Activated CD8-positive, alpha-beta memory T cell treated with anti-CD3 and anti-CD28 coated beads, Interleukin-2, amount 10 ng/mL, durations not matched to agents 7 days and 5 days (primary cell): ENCODE data around the gene BMP6. TPM values are rescaled to one million over a fixed set of nuclear protein-coding genes. Genes with fewer than 3 reads are reported as not detected.
A peak's percentile ranks its signal among the peaks of the same experiment; 100 is the strongest.

ENCODE experiments used
- ATAC-seq: fragments of 150-1000 bp; cut with Tn5 transposase; one replicate; pipeline ENCODE4 v1.10.0; 2021; ENCODE audit warnings: moderate library complexity
- CTCF ChIA-PET: fragments of 350-600 bp; sonication (Branson Sonifier 250); formaldehyde crosslinking; loops from one replicate; lab custom pipeline; 2021; ENCODE audit warnings: antibody characterized with exemption; lab: Charles Lee
- DNase-seq: peaks from one replicate; pipeline ENCODE4 v3.0.0-alpha.2; 2020
- H3K27ac Mint-ChIP-seq: one replicate; pipeline ENCODE4 v1.8.0; 2021; ENCODE audit warnings: mild to moderate bottlenecking, mixed read lengths
- H3K27me3 Mint-ChIP-seq: one replicate; pipeline ENCODE4 v1.8.0; 2021; ENCODE audit warnings: mixed read lengths
- H3K36me3 Mint-ChIP-seq: one replicate; pipeline ENCODE4 v1.8.0; 2021; ENCODE audit warnings: mild to moderate bottlenecking, mixed read lengths
- H3K4me1 Mint-ChIP-seq: one replicate; pipeline ENCODE4 v1.8.0; 2021; ENCODE audit warnings: mixed read lengths
- H3K4me3 Mint-ChIP-seq: one replicate; pipeline ENCODE4 v1.8.0; 2021; ENCODE audit warnings: mild to moderate bottlenecking, moderate library complexity, mixed read lengths
- H3K9me3 Mint-ChIP-seq: one replicate; pipeline ENCODE4 v1.8.0; 2022; ENCODE audit warnings: low read depth, mixed read lengths
- total RNA-seq, 2 experiments: library from RNA; stranded (reverse); gene quantifications; one replicate each; pipeline ENCODE4 v1.2.3, GENCODE V29; 2021

The BMP6 gene
- total RNA-seq, 2 experiments from 2014 or later, result not detected

GRCh38 chr6:7697432-7697819, 28.5 kb upstream of the BMP6 start:
- no peak for ATAC-seq
- CTCF ChIA-PET, result no interaction called here
- no peak for DNase-seq
- Mint-ChIP-seq H3K36me3 (no peaks in the 10 kb centered on the region), H3K27ac (no peak overlapping the region), H3K27me3 (peaks cover 22% of the 10 kb centered on the region), H3K4me3 (no peak overlapping the region), H3K4me1 (peaks cover 1% of the 10 kb centered on the region), H3K9me3 (no peaks in the 10 kb centered on the region)

GRCh38 chr6:7697820-7698623, 27.9 kb upstream of the BMP6 start:
- Mint-ChIP-seq H3K27me3 (peaks cover 24% of the 10 kb centered on the region), H3K4me1 (peaks cover 1% of the 10 kb centered on the region), H3K36me3 (no peaks in the 10 kb centered on the region), H3K9me3 (no peaks in the 10 kb centered on the region), H3K4me3 (no peak overlapping the region), H3K27ac (no peak overlapping the region)
- ATAC-seq (no peak), DNase-seq (no peak)
- CTCF ChIA-PET, result no interaction called here

GRCh38 chr6:7701212-7701834, 24.6 kb upstream of the BMP6 start:
- Mint-ChIP-seq H3K9me3 (no peaks in the 10 kb centered on the region), H3K4me3 (no peak overlapping the region), H3K36me3 (no peaks in the 10 kb centered on the region), H3K27ac (no peak overlapping the region), H3K4me1 (peaks cover 1% of the 10 kb centered on the region), H3K27me3 (peaks cover 30% of the 10 kb centered on the region)
- CTCF ChIA-PET, result no interaction called here
- ATAC-seq, result no peak
- DNase-seq, result no peak

GRCh38 chr6:7703148-7703680, 22.7 kb upstream of the BMP6 start:
- no peak for DNase-seq
- no peak overlapping the region for H3K27ac Mint-ChIP-seq
- no peaks in the 10 kb centered on the region for H3K4me1 Mint-ChIP-seq
- CTCF ChIA-PET, result no interaction called here
- H3K9me3 Mint-ChIP-seq, result no peaks in the 10 kb centered on the region
- H3K36me3 Mint-ChIP-seq, result no peaks in the 10 kb centered on the region
- ATAC-seq, result no peak
- no peak overlapping the region for H3K4me3 Mint-ChIP-seq
- H3K27me3 Mint-ChIP-seq, result peaks cover 20% of the 10 kb centered on the region

GRCh38 chr6:7705483-7705882, 20.4 kb upstream of the BMP6 start:
- CTCF ChIA-PET, result no interaction called here
- DNase-seq (no peak), ATAC-seq (no peak)

GRCh38 chr6:7706269-7706668, 19.6 kb upstream of the BMP6 start:
- peaks cover 18% of the 10 kb centered on the region for H3K27me3 Mint-ChIP-seq
- ATAC-seq, result no peak
- no peak for DNase-seq
- no peak overlapping the region for H3K4me3 Mint-ChIP-seq
- H3K4me1 Mint-ChIP-seq, result no peaks in the 10 kb centered on the region
- CTCF ChIA-PET, result interaction anchor here (1.5 kb wide), 1 partner anchor 19 kb away, joined by 3 read pairs; the partner anchor contains the start of gene BMP6
- no peak overlapping the region for H3K27ac Mint-ChIP-seq
- H3K36me3 Mint-ChIP-seq, result no peaks in the 10 kb centered on the region
- no peaks in the 10 kb centered on the region for H3K9me3 Mint-ChIP-seq

More at GRCh38 chr6:7705483-7705882, 20.4 kb upstream of the BMP6 start:
- Mint-ChIP-seq H3K9me3 (no peaks in the 10 kb centered on the region), H3K27ac (no peak overlapping the region), H3K4me3 (no peak overlapping the region), H3K36me3 (no peaks in the 10 kb centered on the region), H3K27me3 (peaks cover 13% of the 10 kb centered on the region), H3K4me1 (no peaks in the 10 kb centered on the region)

GRCh38 chr6:7707787-7708186, 18.1 kb upstream of the BMP6 start:
- CTCF ChIA-PET, result no interaction called here
- Mint-ChIP-seq H3K4me1 (no peaks in the 10 kb centered on the region), H3K27me3 (peaks cover 28% of the 10 kb centered on the region), H3K4me3 (no peak overlapping the region), H3K9me3 (no peaks in the 10 kb centered on the region), H3K27ac (no peak overlapping the region), H3K36me3 (no peaks in the 10 kb centered on the region)
- ATAC-seq (no peak), DNase-seq (no peak)

- H3K27ac Mint-ChIP-seq, result no peak overlapping the region
- CTCF ChIA-PET, result no interaction called here
- no peaks in the 10 kb centered on the region for H3K36me3 Mint-ChIP-seq
- ATAC-seq (no peak), DNase-seq (no peak)
- H3K9me3 Mint-ChIP-seq, result no peaks in the 10 kb centered on the region
- no peaks in the 10 kb centered on the region for H3K4me1 Mint-ChIP-seq
- no peak overlapping the region for H3K4me3 Mint-ChIP-seq
- peaks cover 50% of the 10 kb centered on the region for H3K27me3 Mint-ChIP-seq
These were observed 6.5 kb upstream of the BMP6 start for GRCh38 chr6:7719364-7719850.

GRCh38 chr6:7720346-7720745, 5.6 kb upstream of the BMP6 start:
- CTCF ChIA-PET, result interaction anchor here (1.4 kb wide), 1 partner anchor 33 kb away, joined by 3 read pairs; no protein-coding TSS in a partner anchor
- H3K27ac Mint-ChIP-seq, result no peak overlapping the region
- ATAC-seq, result no peak

GRCh38 chr6:7721649-7722048, 4.2 kb upstream of the BMP6 start:
- peaks cover 7% of the 10 kb centered on the region for H3K4me1 Mint-ChIP-seq
- DNase-seq, result no peak
- ATAC-seq, result no peak
- no peaks in the 10 kb centered on the region for H3K36me3 Mint-ChIP-seq
- no peaks in the 10 kb centered on the region for H3K9me3 Mint-ChIP-seq
- no peak overlapping the region for H3K4me3 Mint-ChIP-seq
- no peak overlapping the region for H3K27ac Mint-ChIP-seq
- H3K27me3 Mint-ChIP-seq, result peaks cover 62% of the 10 kb centered on the region
- CTCF ChIA-PET, result interaction anchor here (1.3 to 2.0 kb wide), 4 partner anchors 10 to 847 kb away, joined by 4 to 10 read pairs (median 7); no protein-coding TSS in a partner anchor

More at GRCh38 chr6:7720346-7720745, 5.6 kb upstream of the BMP6 start:
- peaks cover under 1% of the 10 kb centered on the region for H3K4me1 Mint-ChIP-seq
- no peak for DNase-seq
- peaks cover 54% of the 10 kb centered on the region for H3K27me3 Mint-ChIP-seq
- H3K4me3 Mint-ChIP-seq, result no peak overlapping the region
- H3K36me3 Mint-ChIP-seq, result no peaks in the 10 kb centered on the region
- no peaks in the 10 kb centered on the region for H3K9me3 Mint-ChIP-seq

GRCh38 chr6:7723041-7723447, 2.9 kb upstream of the BMP6 start:
- Mint-ChIP-seq H3K36me3 (no peaks in the 10 kb centered on the region), H3K9me3 (no peaks in the 10 kb centered on the region), H3K27me3 (peaks cover 63% of the 10 kb centered on the region), H3K4me3 (no peak overlapping the region), H3K27ac (no peak overlapping the region), H3K4me1 (peaks cover 12% of the 10 kb centered on the region)
- DNase-seq, result peak; percentile 74
- CTCF ChIA-PET, result interaction anchor here (0.7 to 2.0 kb wide), 12 partner anchors 9 to 845 kb away, joined by 3 to 10 read pairs (median 4); no protein-coding TSS in a partner anchor
- no peak for ATAC-seq

- Mint-ChIP-seq H3K27me3 (peaks cover 67% of the 10 kb centered on the region), H3K4me1 (peaks cover 13% of the 10 kb centered on the region), H3K4me3 (no peak overlapping the region), H3K9me3 (no peaks in the 10 kb centered on the region), H3K27ac (no peak overlapping the region), H3K36me3 (no peaks in the 10 kb centered on the region)
- ATAC-seq (no peak), DNase-seq (no peak)
- CTCF ChIA-PET, result interaction anchor here (1.0 to 1.5 kb wide), 4 partner anchors 21 to 496 kb away, joined by 3 to 9 read pairs (median 6); no protein-coding TSS in a partner anchor
These were observed 2.3 kb upstream of the BMP6 start for GRCh38 chr6:7723554-7723953.

- peaks cover 13% of the 10 kb centered on the region for H3K4me1 Mint-ChIP-seq
- no peaks in the 10 kb centered on the region for H3K9me3 Mint-ChIP-seq
- DNase-seq (no peak), ATAC-seq (no peak)
- CTCF ChIA-PET, result interaction anchor here (1.2 to 3.6 kb wide), 2 partner anchors 19 to 494 kb away, joined by 3 to 12 read pairs; no protein-coding TSS in a partner anchor
- H3K4me3 Mint-ChIP-seq, result peak overlapping the region; percentile 65
- no peak overlapping the region for H3K27ac Mint-ChIP-seq
- peaks cover 77% of the 10 kb centered on the region for H3K27me3 Mint-ChIP-seq
- H3K36me3 Mint-ChIP-seq, result no peaks in the 10 kb centered on the region
These were observed 487 bp upstream of the BMP6 start for GRCh38 chr6:7725412-7725811.
